Measurements from ENCODE around the gene UFSP2. TPM values are rescaled to one million over a fixed set of nuclear protein-coding genes. Genes with fewer than 3 reads are reported as not detected.

Gene UFSP2
- total RNA-seq, 1 donor from 2014 or later: 38.0 TPM

- H3K9me3 Mint-ChIP-seq (ENCODE audit: unreplicated experiment): peaks cover 2% of the 10 kb centered on the region
- no peak overlapping the region for H3K4me3 Mint-ChIP-seq (ENCODE audit: unreplicated experiment)
- TF ChIP-seq, protein P1, sequence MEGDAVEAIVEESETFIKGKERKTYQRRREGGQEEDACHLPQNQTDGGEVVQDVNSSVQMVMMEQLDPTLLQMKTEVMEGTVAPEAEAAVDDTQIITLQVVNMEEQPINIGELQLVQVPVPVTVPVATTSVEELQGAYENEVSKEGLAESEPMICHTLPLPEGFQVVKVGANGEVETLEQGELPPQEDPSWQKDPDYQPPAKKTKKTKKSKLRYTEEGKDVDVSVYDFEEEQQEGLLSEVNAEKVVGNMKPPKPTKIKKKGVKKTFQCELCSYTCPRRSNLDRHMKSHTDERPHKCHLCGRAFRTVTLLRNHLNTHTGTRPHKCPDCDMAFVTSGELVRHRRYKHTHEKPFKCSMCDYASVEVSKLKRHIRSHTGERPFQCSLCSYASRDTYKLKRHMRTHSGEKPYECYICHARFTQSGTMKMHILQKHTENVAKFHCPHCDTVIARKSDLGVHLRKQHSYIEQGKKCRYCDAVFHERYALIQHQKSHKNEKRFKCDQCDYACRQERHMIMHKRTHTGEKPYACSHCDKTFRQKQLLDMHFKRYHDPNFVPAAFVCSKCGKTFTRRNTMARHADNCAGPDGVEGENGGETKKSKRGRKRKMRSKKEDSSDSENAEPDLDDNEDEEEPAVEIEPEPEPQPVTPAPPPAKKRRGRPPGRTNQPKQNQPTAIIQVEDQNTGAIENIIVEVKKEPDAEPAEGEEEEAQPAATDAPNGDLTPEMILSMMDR (IDR thresholded peaks at IDR 0.05; ENCODE audit: partially characterized antibody, unreplicated experiment): no peak
- peaks cover 2% of the 10 kb centered on the region for H3K27me3 Mint-ChIP-seq (ENCODE audit: unreplicated experiment)
- no peak overlapping the region for H3K27ac Mint-ChIP-seq (ENCODE audit: unreplicated experiment)
- no peak for DNase-seq
- peaks cover 12% of the 10 kb centered on the region for H3K36me3 Mint-ChIP-seq (ENCODE audit: unreplicated experiment)
- H3K4me1 Mint-ChIP-seq (ENCODE audit: low read depth, unreplicated experiment): peaks cover 4% of the 10 kb centered on the region
These were observed 43.0 kb downstream of the UFSP2 start for GRCh38 chr4:185382754-185383153.

DNA sequence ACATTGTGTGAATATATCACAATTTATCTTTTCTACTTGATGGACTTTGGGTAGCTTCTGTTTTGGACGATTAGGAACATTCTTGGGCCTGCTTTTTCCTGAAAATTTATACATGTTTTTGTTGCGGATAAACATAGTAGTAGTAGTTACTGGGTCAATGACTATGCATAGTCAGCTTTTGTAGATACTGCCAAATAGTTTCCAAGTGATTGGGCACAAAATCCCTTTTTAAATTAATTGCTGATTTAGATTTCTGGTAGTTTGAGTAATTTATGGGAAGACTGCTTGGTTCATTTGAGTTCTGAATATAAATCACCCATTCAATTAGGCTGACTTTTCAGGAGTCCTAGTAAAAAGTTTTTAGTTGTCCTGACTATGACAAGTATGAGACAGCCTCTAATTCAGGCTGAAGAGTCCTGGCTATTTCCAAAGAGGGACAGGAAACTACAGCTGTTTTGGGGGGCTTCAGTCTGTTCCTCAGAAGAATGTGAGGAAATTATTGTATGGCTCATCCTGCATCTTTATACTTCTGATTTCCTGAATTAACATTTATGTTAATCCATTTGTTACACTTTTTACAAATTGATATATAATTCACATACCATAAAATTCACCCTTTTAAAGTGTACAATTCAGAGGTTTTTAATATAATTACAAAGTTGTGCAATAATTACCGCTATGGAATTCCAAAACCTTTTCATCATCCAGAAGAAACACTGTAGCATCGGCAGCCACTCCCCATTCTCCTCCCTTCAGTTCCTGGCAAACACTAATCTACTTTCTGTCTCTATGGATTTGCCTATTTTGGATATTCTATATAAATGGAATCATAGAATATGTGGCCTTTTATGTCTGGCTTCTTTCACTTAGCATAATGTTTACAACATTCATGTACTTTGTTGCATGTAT is 44.2 kb downstream of the UFSP2 start:
- Mint-ChIP-seq H3K4me1 (ENCODE audit: low read depth, unreplicated experiment) (peaks cover 4% of the 10 kb centered on the region), H3K4me3 (ENCODE audit: unreplicated experiment) (no peak overlapping the region), H3K27me3 (ENCODE audit: unreplicated experiment) (no peaks in the 10 kb centered on the region), H3K36me3 (ENCODE audit: unreplicated experiment) (peaks cover 12% of the 10 kb centered on the region), H3K27ac (ENCODE audit: unreplicated experiment) (no peak overlapping the region), H3K9me3 (ENCODE audit: unreplicated experiment) (peaks cover 2% of the 10 kb centered on the region)
- TF ChIP-seq, protein P1 (IDR thresholded peaks at IDR 0.05; ENCODE audit: partially characterized antibody, unreplicated experiment): no peak
- DNase-seq: no peak

- H3K36me3 Mint-ChIP-seq (ENCODE audit: unreplicated experiment): peaks cover 12% of the 10 kb centered on the region
- TF ChIP-seq, protein P1 (IDR thresholded peaks at IDR 0.05; ENCODE audit: partially characterized antibody, unreplicated experiment): no peak
- H3K27me3 Mint-ChIP-seq (ENCODE audit: unreplicated experiment): no peaks in the 10 kb centered on the region
- peaks cover 3% of the 10 kb centered on the region for H3K4me1 Mint-ChIP-seq (ENCODE audit: low read depth, unreplicated experiment)
- H3K4me3 Mint-ChIP-seq (ENCODE audit: unreplicated experiment): no peak overlapping the region
- no peak for DNase-seq
- H3K9me3 Mint-ChIP-seq (ENCODE audit: unreplicated experiment): peaks cover 2% of the 10 kb centered on the region
- H3K27ac Mint-ChIP-seq (ENCODE audit: unreplicated experiment): no peak overlapping the region
These were observed 45.4 kb downstream of the UFSP2 start for GRCh38 chr4:185380320-185380719.

- peaks cover 2% of the 10 kb centered on the region for H3K9me3 Mint-ChIP-seq (ENCODE audit: unreplicated experiment)
- H3K27ac Mint-ChIP-seq (ENCODE audit: unreplicated experiment): no peak overlapping the region
- TF ChIP-seq, protein P1 (IDR thresholded peaks at IDR 0.05; ENCODE audit: partially characterized antibody, unreplicated experiment): no peak
- DNase-seq: no peak
- H3K36me3 Mint-ChIP-seq (ENCODE audit: unreplicated experiment): peaks cover 12% of the 10 kb centered on the region
- H3K4me3 Mint-ChIP-seq (ENCODE audit: unreplicated experiment): no peak overlapping the region
- H3K27me3 Mint-ChIP-seq (ENCODE audit: unreplicated experiment): no peaks in the 10 kb centered on the region
- H3K4me1 Mint-ChIP-seq (ENCODE audit: low read depth, unreplicated experiment): no peaks in the 10 kb centered on the region
These were observed 46.2 kb downstream of the UFSP2 start for GRCh38 chr4:185379326-185380295.

Measured in glutamatergic neuron (in vitro differentiated cells).